ENCODE data around the gene RND1. TPM values are rescaled to one million over a fixed set of nuclear protein-coding genes. Genes with fewer than 3 reads are reported as not detected.
"Not testable (repeated sequence)": the region's sequence is repeated elsewhere in the genome, so short reads cannot be mapped to it uniquely, and the experiment has no call there.

RND1 gene
- polyA plus RNA-seq, 1 donor (not counting 4 experiments of a cell fraction or from before 2014, with no cell fraction given), result 0.16 TPM

DNA sequence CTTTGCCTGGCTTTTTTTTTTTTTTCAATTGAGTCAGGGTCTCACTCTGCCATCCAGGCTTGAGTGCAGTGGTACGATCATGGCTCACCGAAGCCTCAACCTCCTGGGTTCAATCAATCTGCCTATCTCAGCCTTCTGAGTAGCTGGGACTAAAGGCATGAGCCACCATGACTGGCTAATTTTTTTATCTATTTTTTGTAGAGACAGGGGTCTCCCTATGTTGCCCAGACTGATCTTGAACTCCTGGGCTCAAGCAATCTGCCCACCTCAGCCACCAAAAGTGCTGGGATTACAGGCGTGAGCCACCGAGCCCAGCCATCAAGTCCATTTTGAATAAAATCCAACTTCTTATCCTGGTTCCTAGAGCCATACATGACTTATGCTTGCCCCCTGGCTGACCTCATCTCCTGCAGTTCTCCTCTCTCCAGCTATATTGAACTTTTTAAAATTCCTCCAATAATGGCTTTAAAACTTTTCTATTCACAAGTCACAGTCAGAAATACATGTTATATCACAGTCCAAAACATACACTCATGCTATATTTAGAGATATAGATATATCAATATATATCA is 10.4 kb upstream of the RND1 start:
- dilution Hi-C loops (cut with MboI; ENCODE audit: extremely low pct_ligation_motif_present, low sequenced_read_pairs), result no loop called here

DNA sequence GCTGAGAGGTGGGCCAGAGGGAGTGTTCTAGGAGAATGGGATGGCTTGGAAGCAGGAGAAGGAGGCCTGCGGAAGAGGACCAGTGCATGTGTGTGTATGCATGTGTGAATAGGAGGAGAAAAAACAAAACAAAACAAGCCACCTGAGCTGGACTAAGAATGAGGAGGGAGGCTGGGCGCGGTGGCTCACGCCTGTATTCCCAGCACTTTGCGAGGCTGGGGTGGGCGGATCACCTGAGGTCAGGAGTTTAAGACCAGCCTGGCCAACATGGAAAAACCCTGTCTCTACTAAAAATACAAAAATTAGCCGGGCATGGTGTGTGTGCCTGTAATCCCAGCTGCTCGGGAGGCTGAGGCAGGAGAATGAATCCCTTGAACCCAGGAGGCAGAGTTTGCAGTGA is 7.9 kb upstream of the RND1 start:
- H3K4me1 ChIP-seq (ENCODE audit: control insufficient read depth, extremely low read depth, insufficient read depth, low read length); H4K20me1 ChIP-seq (ENCODE audit: control insufficient read depth, extremely low read depth, insufficient read depth, low read length); H3K27me3 ChIP-seq (ENCODE audit: control insufficient read depth, extremely low read depth, insufficient read depth, low read length); DNase-seq (ENCODE audit: low read depth, low spot score); H3K9me1 ChIP-seq (ENCODE audit: control insufficient read depth, extremely low read depth, insufficient read depth, low read length); dilution Hi-C loops (cut with MboI; ENCODE audit: extremely low pct_ligation_motif_present, low sequenced_read_pairs); FAIRE-seq; H3K4me2 ChIP-seq (ENCODE audit: control insufficient read depth, extremely low read depth, insufficient read depth, low read depth, low read length); H3K9me3 ChIP-seq (ENCODE audit: control insufficient read depth, low read depth, low read length); H2AFZ ChIP-seq (ENCODE audit: control insufficient read depth, low read length); H3K4me3 ChIP-seq (ENCODE audit: control insufficient read depth in 2 of 3, extremely low read depth in 1 of 3, insufficient read depth in 2 of 3, low read depth in 1 of 3, low read length in 3 of 3); H3K36me3 ChIP-seq (ENCODE audit: control insufficient read depth in 2 of 2, extremely low read depth in 1 of 2, insufficient read depth in 2 of 2, low read length in 2 of 2); H3K79me2 ChIP-seq (ENCODE audit: control insufficient read depth, insufficient read depth, low read length); H3K9ac ChIP-seq (ENCODE audit: control insufficient read depth, extremely low read depth, insufficient read depth, low read length); H3K27ac ChIP-seq (ENCODE audit: control insufficient read depth, insufficient read depth, low read length): not testable (repeated sequence)

More for the DNA sequence above, 10.4 kb upstream of the RND1 start:
- no peaks in the 10 kb centered on the region for H3K79me2 ChIP-seq (ENCODE audit: control insufficient read depth, insufficient read depth, low read length)
- H3K27ac ChIP-seq (ENCODE audit: control insufficient read depth, insufficient read depth, low read length), result no peak overlapping the region
- no peaks in the 10 kb centered on the region for H3K4me1 ChIP-seq (ENCODE audit: control insufficient read depth, extremely low read depth, insufficient read depth, low read length)
- FAIRE-seq (no peak), DNase-seq (ENCODE audit: low read depth, low spot score) (no peak)
- no peaks in the 10 kb centered on the region for H4K20me1 ChIP-seq (ENCODE audit: control insufficient read depth, extremely low read depth, insufficient read depth, low read length)
- peaks cover 9% of the 10 kb centered on the region for H3K27me3 ChIP-seq (ENCODE audit: control insufficient read depth, extremely low read depth, insufficient read depth, low read length)
- no peaks in the 10 kb centered on the region for H3K36me3 ChIP-seq (ENCODE audit: control insufficient read depth in 2 of 2, extremely low read depth in 1 of 2, insufficient read depth in 2 of 2, low read length in 2 of 2)
- H3K9ac ChIP-seq (ENCODE audit: control insufficient read depth, extremely low read depth, insufficient read depth, low read length), result no peak overlapping the region
- TF ChIP-seq EZH2 (IDR thresholded peaks at IDR 0.05; ENCODE audit: low read length), result no peak
- TF ChIP-seq, protein P1, sequence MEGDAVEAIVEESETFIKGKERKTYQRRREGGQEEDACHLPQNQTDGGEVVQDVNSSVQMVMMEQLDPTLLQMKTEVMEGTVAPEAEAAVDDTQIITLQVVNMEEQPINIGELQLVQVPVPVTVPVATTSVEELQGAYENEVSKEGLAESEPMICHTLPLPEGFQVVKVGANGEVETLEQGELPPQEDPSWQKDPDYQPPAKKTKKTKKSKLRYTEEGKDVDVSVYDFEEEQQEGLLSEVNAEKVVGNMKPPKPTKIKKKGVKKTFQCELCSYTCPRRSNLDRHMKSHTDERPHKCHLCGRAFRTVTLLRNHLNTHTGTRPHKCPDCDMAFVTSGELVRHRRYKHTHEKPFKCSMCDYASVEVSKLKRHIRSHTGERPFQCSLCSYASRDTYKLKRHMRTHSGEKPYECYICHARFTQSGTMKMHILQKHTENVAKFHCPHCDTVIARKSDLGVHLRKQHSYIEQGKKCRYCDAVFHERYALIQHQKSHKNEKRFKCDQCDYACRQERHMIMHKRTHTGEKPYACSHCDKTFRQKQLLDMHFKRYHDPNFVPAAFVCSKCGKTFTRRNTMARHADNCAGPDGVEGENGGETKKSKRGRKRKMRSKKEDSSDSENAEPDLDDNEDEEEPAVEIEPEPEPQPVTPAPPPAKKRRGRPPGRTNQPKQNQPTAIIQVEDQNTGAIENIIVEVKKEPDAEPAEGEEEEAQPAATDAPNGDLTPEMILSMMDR (optimal IDR thresholded peaks at IDR 0.05 in 1 of 3, IDR thresholded peaks at IDR 0.05 in 1 of 3, conservative IDR thresholded peaks at IDR 0.05 in 1 of 3; ENCODE audit: extremely low read depth in 1 of 3, insufficient read depth in 2 of 3, low read length in 3 of 3), result no peak
- no peaks in the 10 kb centered on the region for H3K9me1 ChIP-seq (ENCODE audit: control insufficient read depth, extremely low read depth, insufficient read depth, low read length)
- H3K9me3 ChIP-seq (ENCODE audit: control insufficient read depth, low read depth, low read length), result no peaks in the 10 kb centered on the region
- no peak overlapping the region for H2AFZ ChIP-seq (ENCODE audit: control insufficient read depth, low read length)
- no peak overlapping the region for H3K4me2 ChIP-seq (ENCODE audit: control insufficient read depth, extremely low read depth, insufficient read depth, low read depth, low read length)
- no peak overlapping the region for H3K4me3 ChIP-seq (ENCODE audit: control insufficient read depth in 2 of 3, extremely low read depth in 1 of 3, insufficient read depth in 2 of 3, low read depth in 1 of 3, low read length in 3 of 3)

- Histone ChIP-seq H2AFZ (ENCODE audit: control insufficient read depth, low read length) (no peak overlapping the region), H3K27ac (ENCODE audit: control insufficient read depth, insufficient read depth, low read length) (no peak overlapping the region), H3K4me2 (ENCODE audit: control insufficient read depth, extremely low read depth, insufficient read depth, low read depth, low read length) (no peak overlapping the region), H3K9me3 (ENCODE audit: control insufficient read depth, low read depth, low read length) (no peaks in the 10 kb centered on the region), H3K27me3 (ENCODE audit: control insufficient read depth, extremely low read depth, insufficient read depth, low read length) (no peaks in the 10 kb centered on the region), H3K4me1 (ENCODE audit: control insufficient read depth, extremely low read depth, insufficient read depth, low read length) (no peaks in the 10 kb centered on the region), H3K4me3 (ENCODE audit: control insufficient read depth in 2 of 3, extremely low read depth in 1 of 3, insufficient read depth in 2 of 3, low read depth in 1 of 3, low read length in 3 of 3) (no peak overlapping the region), H4K20me1 (ENCODE audit: control insufficient read depth, extremely low read depth, insufficient read depth, low read length) (no peaks in the 10 kb centered on the region), H3K9ac (ENCODE audit: control insufficient read depth, extremely low read depth, insufficient read depth, low read length) (no peak overlapping the region), H3K9me1 (ENCODE audit: control insufficient read depth, extremely low read depth, insufficient read depth, low read length) (no peaks in the 10 kb centered on the region), H3K79me2 (ENCODE audit: control insufficient read depth, insufficient read depth, low read length) (no peaks in the 10 kb centered on the region), H3K36me3 (ENCODE audit: control insufficient read depth in 2 of 2, extremely low read depth in 1 of 2, insufficient read depth in 2 of 2, low read length in 2 of 2) (no peaks in the 10 kb centered on the region)
- DNase-seq (ENCODE audit: low read depth, low spot score), result no peak
- dilution Hi-C loops (cut with MboI; ENCODE audit: extremely low pct_ligation_motif_present, low sequenced_read_pairs), result no loop called here
- no peak for FAIRE-seq
- TF ChIP-seq EZH2 (IDR thresholded peaks at IDR 0.05; ENCODE audit: low read length), result no peak
- TF ChIP-seq, protein P1 (optimal IDR thresholded peaks at IDR 0.05 in 1 of 3, IDR thresholded peaks at IDR 0.05 in 1 of 3, conservative IDR thresholded peaks at IDR 0.05 in 1 of 3; ENCODE audit: extremely low read depth in 1 of 3, insufficient read depth in 2 of 3, low read length in 3 of 3), result no peak
Measured at GRCh38 chr12:48873096-48873495, 7.4 kb upstream of the RND1 start.

Measured in keratinocyte (primary cell).